ENCODE results near the gene GRIA4.

GRIA4 gene

DNA sequence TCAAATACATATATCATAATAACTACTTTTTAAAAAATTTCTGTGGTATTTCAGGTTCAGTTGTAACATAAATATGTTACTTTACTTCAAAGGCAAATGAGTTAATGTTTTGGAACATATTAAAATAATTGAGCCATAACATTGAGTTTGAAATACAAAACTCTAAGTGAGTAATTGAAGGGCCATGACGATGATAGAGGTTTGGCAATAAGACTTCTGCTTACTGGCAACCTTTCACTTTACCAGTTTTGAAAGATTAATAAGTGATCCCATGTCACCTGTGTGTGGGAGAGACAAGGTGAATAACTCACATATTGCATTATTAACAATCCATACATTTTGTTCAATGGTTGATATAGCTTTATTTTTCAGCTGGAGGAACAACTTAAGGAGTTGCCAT is 144.4 kb downstream of the GRIA4 start:
- Histone ChIP-seq H3K36me3 (ENCODE audit: low read length) (no peaks in the 10 kb centered on the region), H3K4me3 (ENCODE audit: insufficient read depth, low read length, poor library complexity, severe bottlenecking) (no peak overlapping the region), H4K20me1 (ENCODE audit: low read depth, low read length) (no peaks in the 10 kb centered on the region), H3K9ac (ENCODE audit: low read length) (no peak overlapping the region), H3K4me2 (ENCODE audit: low read depth, low read length, poor library complexity, severe bottlenecking) (no peak overlapping the region), H2AFZ (ENCODE audit: low read depth, low read length, severe bottlenecking) (no peak overlapping the region), H3K9me2 (replicated peaks; ENCODE audit: insufficient read depth, low read length) (no peaks in the 10 kb centered on the region), H3K79me2 (ENCODE audit: insufficient read depth, low read length) (no peaks in the 10 kb centered on the region), H3K27me3 (ENCODE audit: low read length) (no peaks in the 10 kb centered on the region), H3K9me3 (ENCODE audit: insufficient read depth, low read length) (no peaks in the 10 kb centered on the region), H3F3A (ENCODE audit: insufficient read depth) (no peaks in the 10 kb centered on the region), H3K27ac (ENCODE audit: low read depth, low read length) (no peak overlapping the region)
- TF ChIP-seq, protein P1, sequence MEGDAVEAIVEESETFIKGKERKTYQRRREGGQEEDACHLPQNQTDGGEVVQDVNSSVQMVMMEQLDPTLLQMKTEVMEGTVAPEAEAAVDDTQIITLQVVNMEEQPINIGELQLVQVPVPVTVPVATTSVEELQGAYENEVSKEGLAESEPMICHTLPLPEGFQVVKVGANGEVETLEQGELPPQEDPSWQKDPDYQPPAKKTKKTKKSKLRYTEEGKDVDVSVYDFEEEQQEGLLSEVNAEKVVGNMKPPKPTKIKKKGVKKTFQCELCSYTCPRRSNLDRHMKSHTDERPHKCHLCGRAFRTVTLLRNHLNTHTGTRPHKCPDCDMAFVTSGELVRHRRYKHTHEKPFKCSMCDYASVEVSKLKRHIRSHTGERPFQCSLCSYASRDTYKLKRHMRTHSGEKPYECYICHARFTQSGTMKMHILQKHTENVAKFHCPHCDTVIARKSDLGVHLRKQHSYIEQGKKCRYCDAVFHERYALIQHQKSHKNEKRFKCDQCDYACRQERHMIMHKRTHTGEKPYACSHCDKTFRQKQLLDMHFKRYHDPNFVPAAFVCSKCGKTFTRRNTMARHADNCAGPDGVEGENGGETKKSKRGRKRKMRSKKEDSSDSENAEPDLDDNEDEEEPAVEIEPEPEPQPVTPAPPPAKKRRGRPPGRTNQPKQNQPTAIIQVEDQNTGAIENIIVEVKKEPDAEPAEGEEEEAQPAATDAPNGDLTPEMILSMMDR (IDR thresholded peaks at IDR 0.05; ENCODE audit: insufficient read depth, low read length, poor library complexity, severe bottlenecking) = no peak
- TF ChIP-seq EZH2phosphoT487 (conservative IDR thresholded peaks at IDR 0.05; ENCODE audit: low read length) = no peak

DNA sequence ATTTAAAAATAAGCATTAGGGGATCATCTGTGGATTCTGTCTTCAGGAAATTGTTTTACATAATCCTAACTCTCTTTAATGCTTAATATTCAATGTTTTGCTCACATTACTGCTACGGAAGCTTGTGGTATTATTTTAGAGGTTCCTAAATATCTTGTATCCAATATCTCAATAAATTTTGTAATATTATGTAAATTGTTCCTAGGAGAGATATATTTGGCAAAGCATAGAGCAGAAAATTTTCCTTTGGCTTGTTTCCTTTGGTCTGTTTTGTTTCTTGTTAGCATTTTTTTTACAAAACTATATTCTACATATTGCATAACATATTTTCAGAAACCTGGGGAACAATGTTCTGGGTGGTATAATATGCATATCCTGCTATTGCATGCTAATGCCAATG is 144.8 kb downstream of the GRIA4 start:
- H3K4me3 ChIP-seq (ENCODE audit: insufficient read depth, low read length, poor library complexity, severe bottlenecking) = no peak overlapping the region
- no peak overlapping the region for H3K4me2 ChIP-seq (ENCODE audit: low read depth, low read length, poor library complexity, severe bottlenecking)
- no peaks in the 10 kb centered on the region for H4K20me1 ChIP-seq (ENCODE audit: low read depth, low read length)
- H3F3A ChIP-seq (ENCODE audit: insufficient read depth) = no peaks in the 10 kb centered on the region
- H3K27ac ChIP-seq (ENCODE audit: low read depth, low read length) = no peak overlapping the region
- no peaks in the 10 kb centered on the region for H3K79me2 ChIP-seq (ENCODE audit: insufficient read depth, low read length)
- TF ChIP-seq, protein P1 (IDR thresholded peaks at IDR 0.05; ENCODE audit: insufficient read depth, low read length, poor library complexity, severe bottlenecking) = no peak
- TF ChIP-seq EZH2phosphoT487 (conservative IDR thresholded peaks at IDR 0.05; ENCODE audit: low read length) = no peak
- no peak overlapping the region for H3K9ac ChIP-seq (ENCODE audit: low read length)
- H3K36me3 ChIP-seq (ENCODE audit: low read length) = no peaks in the 10 kb centered on the region
- no peaks in the 10 kb centered on the region for H3K9me3 ChIP-seq (ENCODE audit: insufficient read depth, low read length)
- H2AFZ ChIP-seq (ENCODE audit: low read depth, low read length, severe bottlenecking) = no peak overlapping the region
- no peaks in the 10 kb centered on the region for H3K27me3 ChIP-seq (ENCODE audit: low read length)
- no peaks in the 10 kb centered on the region for H3K9me2 ChIP-seq (replicated peaks; ENCODE audit: insufficient read depth, low read length)

DNA sequence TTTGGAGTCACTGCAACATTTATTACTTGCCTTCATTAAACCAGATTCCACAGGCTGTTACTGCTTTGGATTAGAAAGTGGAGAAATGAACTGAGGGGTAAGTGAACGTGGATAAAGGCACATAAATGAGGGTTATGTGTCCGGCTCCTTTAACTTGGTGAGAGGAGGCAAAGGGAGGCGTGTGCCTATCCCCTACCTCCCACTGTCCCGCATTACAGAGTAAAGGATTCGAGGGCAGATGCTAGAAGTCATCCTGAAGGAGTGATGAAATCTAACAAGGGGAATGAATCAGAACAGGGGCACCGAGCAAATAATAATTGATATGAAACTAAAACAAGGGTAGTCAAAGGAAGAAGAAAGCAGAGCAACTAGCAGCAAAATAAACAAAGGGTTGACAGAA is 147.2 kb downstream of the GRIA4 start:
- TF ChIP-seq EZH2phosphoT487 (conservative IDR thresholded peaks at IDR 0.05; ENCODE audit: low read length) = no peak
- TF ChIP-seq, protein P1 (IDR thresholded peaks at IDR 0.05; ENCODE audit: insufficient read depth, low read length, poor library complexity, severe bottlenecking) = no peak
- Histone ChIP-seq H3K9me2 (replicated peaks; ENCODE audit: insufficient read depth, low read length) (no peaks in the 10 kb centered on the region), H4K20me1 (ENCODE audit: low read depth, low read length) (no peaks in the 10 kb centered on the region), H2AFZ (ENCODE audit: low read depth, low read length, severe bottlenecking) (no peak overlapping the region), H3K79me2 (ENCODE audit: insufficient read depth, low read length) (no peaks in the 10 kb centered on the region), H3K27me3 (ENCODE audit: low read length) (no peaks in the 10 kb centered on the region), H3K4me3 (ENCODE audit: insufficient read depth, low read length, poor library complexity, severe bottlenecking) (no peak overlapping the region), H3K9me3 (ENCODE audit: insufficient read depth, low read length) (no peaks in the 10 kb centered on the region), H3F3A (ENCODE audit: insufficient read depth) (no peaks in the 10 kb centered on the region), H3K36me3 (ENCODE audit: low read length) (no peaks in the 10 kb centered on the region), H3K27ac (ENCODE audit: low read depth, low read length) (no peak overlapping the region), H3K9ac (ENCODE audit: low read length) (no peak overlapping the region), H3K4me2 (ENCODE audit: low read depth, low read length, poor library complexity, severe bottlenecking) (no peak overlapping the region)
